HG03565 (cell line): ENCODE measurements around the gene TMEM231.

Source experiments
- ATAC-seq: cut with Tn5 transposase; IDR thresholded peaks from one replicate; pipeline ENCODE4 v1.9.1; 2021; ENCODE audit warnings: mild to moderate bottlenecking, moderate library complexity; ENCODE audit not compliant: unreplicated experiment

TMEM231 gene

GRCh38 chr16:75495076-75495674 is 60.9 kb downstream of the TMEM231 start, which contains the start of gene CHST6:
Gene CHST6, minus strand, starts transcription at chr16:75495441. Its CDS starts 15,613 bp downstream, at chr16:75479828.
- ATAC-seq = peak; percentile 62

DNA sequence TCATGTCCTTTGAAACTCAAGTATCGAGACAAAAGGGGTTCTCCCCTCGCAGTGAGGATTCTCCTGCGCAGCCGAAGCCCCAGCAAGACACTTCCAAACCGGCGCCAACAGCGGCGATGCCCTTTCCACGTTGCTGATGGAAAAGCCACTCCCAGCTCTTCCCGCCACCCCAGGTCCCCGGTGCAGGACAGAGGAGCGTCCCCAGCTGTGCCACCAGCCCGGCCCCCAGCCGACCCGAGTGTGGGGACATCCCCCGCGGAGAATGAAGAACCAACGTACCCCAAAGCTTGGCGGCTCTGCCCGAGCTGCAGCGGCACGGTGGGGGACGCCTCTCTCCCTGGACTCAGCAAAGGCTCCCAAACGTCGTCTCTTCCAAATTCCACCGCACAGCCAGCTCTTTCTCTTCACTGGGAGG is 61.4 kb downstream of the TMEM231 start:
- no peak for ATAC-seq

DNA sequence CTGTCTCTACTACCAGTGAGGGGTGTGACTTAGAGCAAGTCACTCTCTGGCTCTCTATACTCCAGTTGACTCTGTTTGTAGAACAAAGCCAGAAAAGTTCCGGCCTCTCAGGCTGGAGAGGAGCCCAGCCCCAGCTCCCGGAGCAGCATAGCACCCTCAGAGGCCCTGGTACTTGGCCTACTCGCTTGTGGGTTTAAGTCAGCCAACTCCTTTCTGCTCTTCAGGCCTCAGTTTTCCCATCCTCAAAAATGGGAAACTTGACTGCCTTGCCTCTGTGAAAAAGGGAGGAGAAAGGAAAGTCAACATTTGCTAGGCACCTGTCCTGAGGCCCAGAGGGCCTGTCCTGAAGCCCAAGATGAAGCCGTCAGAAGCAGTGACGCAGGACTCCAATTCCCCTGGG is 61.9 kb downstream of the TMEM231 start:
- no peak for ATAC-seq

- ATAC-seq = no peak
Measured at GRCh38 chr16:75491876-75492275, 64.2 kb downstream of the TMEM231 start.

- no peak for ATAC-seq
Measured at GRCh38 chr16:75488322-75488721, 67.7 kb downstream of the TMEM231 start.
